GM12892 (cell line): ENCODE measurements around the gene DDX24.

ENCODE experiments used
- POLR2A ChIP-seq: IDR thresholded peaks from 2 replicates; pipeline ENCODE4 v1.6.1; 2011; ENCODE audit warnings: low read depth, low read length, control low read depth
- POLR2AphosphoS5 ChIP-seq: IDR thresholded peaks from 2 replicates; pipeline ENCODE4 v1.6.1; 2011; ENCODE audit warnings: low read depth, low read length, control low read depth
- TAF1 ChIP-seq: IDR thresholded peaks from 2 replicates; pipeline ENCODE4 v1.6.1; 2011; ENCODE audit warnings: low read depth, mild to moderate bottlenecking, control low read depth, low read length, borderline replicate concordance

- no peak for TF ChIP-seq POLR2AphosphoS5
- no peak for TF ChIP-seq POLR2A
- TF ChIP-seq TAF1: no peak
Measured at GRCh38 chr14:94103554-94104150, 22.6 kb upstream of the DDX24 start.
